HG03060 (cell line): ENCODE results near the gene DNASE1L1.

Source experiments
- ATAC-seq: cut with Tn5 transposase; IDR thresholded peaks from one replicate; pipeline ENCODE4 v1.9.1; 2021; ENCODE audit warnings: low read depth, moderate number of reproducible peaks; ENCODE audit not compliant: unreplicated experiment

The DNASE1L1 gene

DNA sequence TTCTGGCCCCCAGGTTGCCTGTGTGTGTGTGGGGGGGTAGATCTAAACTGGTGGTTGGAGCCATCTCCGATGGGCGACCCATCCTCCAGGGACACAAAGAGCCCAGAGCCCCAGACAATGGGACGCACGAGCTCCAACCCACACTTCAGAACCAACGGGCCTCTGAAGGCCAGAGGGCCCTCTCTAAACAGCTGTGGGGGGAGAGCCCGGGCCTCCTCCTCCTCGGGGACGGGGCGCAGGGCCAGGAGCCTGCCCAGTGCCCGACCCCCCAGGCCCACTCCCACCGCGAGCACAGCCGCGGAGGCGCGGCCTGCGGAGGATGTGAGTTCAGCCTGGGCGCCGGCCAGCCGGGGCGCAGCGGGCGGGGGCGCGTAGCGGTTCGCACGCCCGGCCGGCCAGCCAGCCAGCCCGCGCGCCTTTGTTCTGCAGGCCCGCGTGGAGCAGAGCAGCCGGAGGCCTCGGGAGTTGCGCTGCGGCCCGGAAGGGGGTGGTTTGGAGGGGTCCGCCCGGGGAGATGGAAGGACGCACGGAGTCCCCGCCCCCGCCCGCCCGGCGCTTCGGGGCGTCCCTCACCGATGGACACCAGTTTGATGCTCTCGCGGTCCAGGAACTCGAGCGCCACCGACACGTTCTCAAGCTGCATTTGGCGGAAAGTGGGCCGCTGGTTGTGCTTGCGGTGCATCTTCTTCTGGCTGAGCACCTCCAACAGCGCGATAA is 38.6 kb downstream of the DNASE1L1 start:
- ATAC-seq, result no peak

GRCh38 chrX:154369449-154370299 is 39.4 kb downstream of the DNASE1L1 start:
- ATAC-seq, result no peak

- ATAC-seq, result no peak
These were observed 40.2 kb downstream of the DNASE1L1 start for GRCh38 chrX:154368630-154369448.

- no peak for ATAC-seq
These were observed 41.4 kb downstream of the DNASE1L1 start for GRCh38 chrX:154367474-154368308.

DNA sequence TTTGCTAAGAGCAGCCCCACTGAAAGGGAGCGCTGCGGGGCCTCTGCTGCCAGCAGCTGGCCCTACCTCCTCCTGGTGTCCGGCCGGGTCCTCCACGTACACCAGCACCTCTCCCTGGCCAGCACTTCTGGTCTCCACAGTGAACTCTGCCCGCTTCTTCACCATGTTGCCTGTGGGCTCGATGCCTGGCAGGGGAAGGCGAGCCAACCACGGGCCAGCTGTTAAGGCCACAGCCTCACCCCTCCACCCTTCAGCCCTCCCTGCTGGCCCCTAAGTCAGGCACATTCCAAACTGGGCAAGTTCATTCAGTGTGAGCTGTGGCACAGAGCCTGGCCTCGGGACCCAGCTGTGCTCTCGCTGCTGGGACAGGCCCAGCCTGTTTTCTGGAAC is 42.4 kb downstream of the DNASE1L1 start:
- ATAC-seq, result no peak

- ATAC-seq, result no peak
These were observed 42.9 kb downstream of the DNASE1L1 start for GRCh38 chrX:154365997-154366665.

GRCh38 chrX:154365052-154365600 is 43.9 kb downstream of the DNASE1L1 start:
- no peak for ATAC-seq

- ATAC-seq, result no peak
These were observed 45.2 kb downstream of the DNASE1L1 start for GRCh38 chrX:154363706-154364439.

- ATAC-seq, result no peak
These were observed 46.8 kb downstream of the DNASE1L1 start for GRCh38 chrX:154362085-154362742.

DNA sequence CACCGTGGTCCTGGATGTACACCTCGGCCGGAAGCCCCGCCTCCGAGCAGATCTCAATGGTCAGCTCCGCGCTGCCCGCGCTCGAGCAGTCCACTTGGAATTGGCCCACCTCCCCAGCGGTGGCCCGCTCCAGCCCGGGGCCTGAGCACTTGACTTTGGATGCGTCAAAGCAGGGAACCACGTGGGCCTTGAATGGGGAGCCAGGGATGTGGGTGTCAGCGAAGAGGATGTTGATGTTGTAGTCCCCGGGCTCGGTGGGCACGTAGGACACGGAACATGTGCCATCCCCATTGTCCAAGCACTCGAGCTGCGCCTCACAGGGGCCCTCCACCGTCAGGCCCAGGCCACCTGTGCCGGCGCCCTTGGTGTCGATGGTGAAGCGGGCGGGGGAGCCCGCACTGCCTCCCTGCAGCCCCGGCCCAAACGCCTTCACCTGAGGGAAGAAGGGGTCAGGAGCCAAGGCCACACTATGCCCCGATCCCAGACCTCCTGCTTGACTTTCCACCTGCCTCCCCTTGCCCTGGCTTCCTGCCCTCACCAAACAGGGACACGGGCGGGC is 48.8 kb downstream of the DNASE1L1 start:
- ATAC-seq, result no peak

DNA sequence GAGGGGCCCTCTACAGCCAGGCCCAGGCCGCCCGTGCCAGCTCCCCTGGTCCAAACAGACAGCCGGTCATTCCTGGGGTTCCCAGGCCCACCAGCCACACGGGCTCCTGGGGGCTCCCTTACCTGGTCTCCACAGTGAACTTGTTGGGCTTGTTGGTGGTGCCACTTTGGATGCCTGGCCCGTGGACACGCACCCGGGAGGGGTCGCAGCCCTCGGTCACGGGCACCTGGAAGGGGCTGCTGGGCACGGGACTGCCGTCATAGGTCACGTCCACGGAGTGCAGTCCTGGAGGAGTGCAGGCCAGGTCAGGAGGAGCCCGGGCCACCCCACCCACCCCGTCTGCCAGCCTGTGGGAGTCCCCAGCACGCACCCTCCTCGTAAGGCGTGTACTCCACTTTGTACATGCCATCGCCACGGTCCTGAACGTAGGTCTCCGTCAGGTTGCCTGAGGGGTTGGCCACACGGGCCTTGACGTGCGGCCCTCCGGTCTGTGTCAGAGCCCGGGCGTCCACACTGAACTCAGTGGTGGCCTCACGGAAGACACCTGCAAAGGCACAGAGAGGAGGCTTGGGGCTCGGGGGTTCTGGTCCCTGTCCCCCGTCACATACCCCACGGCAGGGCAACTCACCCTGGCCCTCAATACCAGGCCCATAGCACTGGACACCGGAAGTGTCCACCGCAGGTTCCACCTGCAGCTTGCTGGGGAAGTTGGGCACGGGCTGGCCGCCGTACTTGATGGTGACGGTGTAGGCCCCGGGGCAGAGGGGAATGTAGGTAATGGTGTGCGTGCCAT is 49.5 kb downstream of the DNASE1L1 start:
- ATAC-seq, result no peak

DNA sequence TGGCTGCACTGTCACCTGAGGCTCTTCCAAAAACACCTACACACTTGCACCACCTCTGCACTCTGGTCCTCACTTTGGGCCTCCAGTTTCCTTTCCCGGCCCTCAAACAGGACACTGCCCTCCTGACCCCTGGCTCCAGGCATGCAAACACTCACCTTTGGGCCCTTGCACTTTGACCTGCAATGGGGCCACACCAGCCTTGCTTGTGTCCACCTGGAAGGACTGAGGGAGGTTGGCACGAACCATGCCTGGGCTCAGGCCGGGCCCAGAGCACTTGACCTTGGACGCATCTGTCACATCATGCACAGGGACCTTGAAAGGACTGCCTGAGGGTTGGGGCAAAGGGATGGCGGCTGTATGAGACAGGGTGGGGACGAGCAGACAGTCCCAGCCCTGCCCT is 50.2 kb downstream of the DNASE1L1 start:
- ATAC-seq, result no peak

DNA sequence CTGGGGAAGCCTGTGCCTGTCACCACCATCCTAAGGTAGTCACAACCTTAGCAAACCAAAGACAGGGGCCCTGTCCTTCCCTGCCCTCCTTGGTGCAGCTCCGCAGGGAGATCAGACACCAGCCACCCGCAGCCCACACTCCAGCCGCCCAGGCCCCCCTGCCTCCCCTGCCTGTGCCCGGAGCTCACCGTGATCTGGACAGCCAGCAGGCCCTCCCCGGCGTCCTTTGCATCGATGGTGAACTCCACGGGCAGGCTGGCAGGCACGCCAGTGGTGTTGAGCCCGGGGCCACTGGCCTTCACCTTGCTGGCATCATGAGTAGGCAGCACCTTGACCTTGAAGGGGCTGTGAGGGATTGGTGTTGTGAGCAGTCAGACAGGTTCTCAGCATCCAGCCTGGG is 51.0 kb downstream of the DNASE1L1 start:
- ATAC-seq, result no peak

DNA sequence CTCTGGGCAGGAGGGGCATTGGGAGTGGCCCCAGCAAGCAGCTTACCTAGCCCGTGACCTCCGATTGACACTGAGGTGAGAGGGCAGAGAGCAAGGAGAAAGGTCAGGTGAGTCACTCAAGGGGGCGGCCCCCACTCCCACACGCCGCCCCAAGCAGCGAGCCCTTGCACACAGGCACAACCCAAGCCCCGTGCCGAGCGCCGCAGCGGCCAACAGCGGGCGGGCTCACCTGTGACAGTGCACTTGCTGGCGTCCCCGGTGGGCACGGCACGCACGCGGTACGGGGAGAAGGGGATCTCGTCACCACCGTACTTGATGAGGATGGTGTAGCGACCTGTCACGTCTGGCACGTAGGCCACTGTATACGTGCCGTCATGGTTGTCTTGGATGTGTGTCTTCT is 51.8 kb downstream of the DNASE1L1 start:
- ATAC-seq, result no peak

DNA sequence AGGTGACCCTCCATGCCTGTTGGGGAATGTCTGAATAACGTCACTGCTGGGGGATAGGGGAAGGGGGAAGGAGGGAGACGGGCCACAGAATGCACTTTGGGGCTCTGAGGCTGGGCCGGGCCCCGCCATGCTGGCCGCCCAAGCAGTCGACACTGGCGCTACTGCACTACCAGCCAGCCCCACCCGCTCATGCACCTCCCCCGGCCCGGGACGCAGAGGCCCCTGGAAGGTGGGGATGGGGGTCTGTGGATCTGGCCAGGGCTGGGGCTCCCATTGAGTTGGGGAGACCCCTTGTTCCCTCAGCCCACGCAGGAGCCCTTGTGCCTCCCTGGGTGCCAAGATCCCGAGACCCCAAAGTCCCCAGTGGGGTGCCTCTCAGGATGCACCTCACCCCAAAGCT is 52.5 kb downstream of the DNASE1L1 start:
- ATAC-seq, result no peak

GRCh38 chrX:154355776-154356140 is 53.3 kb downstream of the DNASE1L1 start:
- ATAC-seq, result no peak

GRCh38 chrX:154355094-154355775 is 53.8 kb downstream of the DNASE1L1 start:
- ATAC-seq, result no peak
